CD14-positive monocyte (primary cell): ENCODE measurements around the gene TDRKH. TPM values are rescaled to one million over a fixed set of nuclear protein-coding genes. Genes with fewer than 3 reads are reported as not detected.

Source experiments
- DNase-seq, 3 donors: peaks; one replicate each; pipeline ENCODE4 v3.0.0-alpha.2; 2011 to 2022
- H2AFZ ChIP-seq: 2 replicates; pipeline ENCODE4 v1.6.0; 2012; ENCODE audit warnings: mild to moderate bottlenecking, low read depth, low read length, inconsistent platforms; ENCODE audit not compliant: insufficient read depth, poor library complexity, severe bottlenecking
- H3K27ac ChIP-seq, 2 donors: 1 replicate in 1 of 2; 2 replicates in 1 of 2; pipeline ENCODE4 v1.5.1; 2012 to 2013; ENCODE audit warnings: low read length in 2 of 2, control low read depth in 1 of 2, inconsistent platforms in 1 of 2, low read depth in 1 of 2, mild to moderate bottlenecking in 1 of 2
- H3K27me3 ChIP-seq, 2 donors: one replicate each; pipeline versions ENCODE4 v1.6.0 to v1.6.1; 2011 to 2013; ENCODE audit warnings: low read length in 2 of 2; ENCODE audit not compliant: control insufficient read depth in 2 of 2, insufficient read depth in 2 of 2
- H3K36me3 ChIP-seq, 2 donors: replicated peaks in 1 of 2; 1 replicate in 1 of 2; 2 replicates in 1 of 2; pipeline versions ENCODE4 v1.5.1 to v1.6.1; 2012 to 2013; ENCODE audit warnings: low read length in 2 of 2, control low read depth in 1 of 2, inconsistent platforms in 1 of 2, mild to moderate bottlenecking in 1 of 2; ENCODE audit not compliant: insufficient read depth in 2 of 2, control insufficient read depth in 1 of 2
- H3K4me1 ChIP-seq, 2 donors: 1 replicate in 1 of 2; 2 replicates in 1 of 2; pipeline versions ENCODE4 v1.5.1 to v1.6.1; 2012 to 2013; ENCODE audit warnings: low read length in 2 of 2, control low read depth in 1 of 2, inconsistent platforms in 1 of 2, mild to moderate bottlenecking in 1 of 2, moderate library complexity in 1 of 2; ENCODE audit not compliant: insufficient read depth in 2 of 2, control insufficient read depth in 1 of 2
- H3K4me2 ChIP-seq: replicated peaks from 2 replicates; pipeline ENCODE3; 2012; ENCODE audit warnings: low read length, moderate library complexity, mild to moderate bottlenecking; ENCODE audit not compliant: poor library complexity, severe bottlenecking; ENCODE audit errors: extremely low read depth
- H3K4me3 ChIP-seq, 3 experiments: fragments of 200-600 bp in 1 of 3; sonication (generic) in 1 of 3; replicated peaks in 1 of 3; 1 replicate in 2 of 3; 2 replicates in 1 of 3; pipeline ENCODE4 v1.5.1; 2011 to 2013; ENCODE audit warnings: low read length in 3 of 3, mild to moderate bottlenecking in 3 of 3, control low read depth in 2 of 3, low read depth in 2 of 3, inconsistent platforms in 1 of 3, moderate library complexity in 1 of 3
- H3K79me2 ChIP-seq: 2 replicates; pipeline ENCODE4 v1.6.0; 2012; ENCODE audit warnings: mild to moderate bottlenecking, control low read depth, inconsistent platforms, low read length, moderate library complexity; ENCODE audit not compliant: insufficient read depth
- H3K9ac ChIP-seq: 2 replicates; pipeline ENCODE4 v1.6.0; 2017; ENCODE audit warnings: low read length, mild to moderate bottlenecking; ENCODE audit not compliant: insufficient read depth, poor library complexity, severe bottlenecking
- H3K9me3 ChIP-seq, 2 donors: replicated peaks in 1 of 2; 1 replicate in 1 of 2; 2 replicates in 1 of 2; pipeline versions ENCODE4 v1.5.1 to v1.6.1; 2012 to 2013; ENCODE audit warnings: low read length in 2 of 2, control low read depth in 1 of 2; ENCODE audit not compliant: control insufficient read depth in 1 of 2, insufficient read depth in 1 of 2
- H4K20me1 ChIP-seq: 2 replicates; pipeline ENCODE4 v1.6.0; 2012; ENCODE audit warnings: mild to moderate bottlenecking, low read length, control low read depth, moderate library complexity; ENCODE audit not compliant: insufficient read depth
- H3K27ac Mint-ChIP-seq, 7 donors: one replicate each; pipeline ENCODE4 v1.8.0; 2020; ENCODE audit warnings: mild to moderate bottlenecking in 7 of 7, mixed read lengths in 7 of 7, moderate library complexity in 6 of 7, inconsistent platforms in 2 of 7
- H3K27me3 Mint-ChIP-seq, 3 donors: one replicate each; pipeline ENCODE4 v1.8.0; 2021 to 2022; ENCODE audit warnings: low read depth in 3 of 3, mild to moderate bottlenecking in 3 of 3, mixed read lengths in 3 of 3, moderate library complexity in 3 of 3, inconsistent platforms in 1 of 3
- H3K36me3 Mint-ChIP-seq, 2 donors: one replicate each; pipeline ENCODE4 v1.8.0; 2020; ENCODE audit warnings: mixed read lengths in 2 of 2, inconsistent platforms in 1 of 2, mild to moderate bottlenecking in 1 of 2
- H3K4me1 Mint-ChIP-seq: one replicate; pipeline ENCODE4 v1.8.0; 2020; ENCODE audit warnings: mild to moderate bottlenecking, mixed read lengths
- H3K4me3 Mint-ChIP-seq, 2 donors: one replicate each; pipeline ENCODE4 v1.8.0; 2020; ENCODE audit warnings: mild to moderate bottlenecking in 2 of 2, mixed read lengths in 2 of 2, moderate library complexity in 1 of 2
- H3K9me3 Mint-ChIP-seq, 7 donors: one replicate each; pipeline ENCODE4 v1.8.0; 2020 to 2022; ENCODE audit warnings: mixed read lengths in 7 of 7, mild to moderate bottlenecking in 6 of 7, moderate library complexity in 6 of 7, inconsistent platforms in 2 of 7
- WGBS: methylation state at CpG from one replicate; pipeline ENCODE4 v1.1.5; 2013; ENCODE audit warnings: missing lambda C conversion rate; ENCODE audit not compliant: insufficient coverage; 5-methylcytosine and 5-hydroxymethylcytosine counted together
- intact Hi-C, 2 donors: fragments of 100-400 bp; cut with micrococcal nuclease; formaldehyde crosslinking; loops; one replicate each; pipeline versions ENCODE4 v1.15.0 to v1.15.1; 2023
- polyA plus RNA-seq, 3 donors: library from polyadenylated mRNA; depleted of rRNA in 1 of 3; unstranded in 2 of 3; stranded (reverse) in 1 of 3; fragments of 300-500 nt in 2 of 3; fragments of >200 nt in 1 of 3; fragmentation: Illumina TruSeq in 2 of 3; gene quantifications; 1 replicate in 2 of 3; 2 replicates in 1 of 3; pipeline ENCODE4 v1.2.3, GENCODE V29; 2012 to 2021
- TF ChIP-seq, protein P1 (sequence below): fragments of 200-600 bp; IDR thresholded peaks from one replicate; pipeline ENCODE4 v1.8.0; 2022; ENCODE audit warnings: antibody characterized with exemption, mild to moderate bottlenecking

Gene TDRKH
- polyA plus RNA-seq, 3 donors: 0.72 to 1.6 (median 1.1) TPM

DNA sequence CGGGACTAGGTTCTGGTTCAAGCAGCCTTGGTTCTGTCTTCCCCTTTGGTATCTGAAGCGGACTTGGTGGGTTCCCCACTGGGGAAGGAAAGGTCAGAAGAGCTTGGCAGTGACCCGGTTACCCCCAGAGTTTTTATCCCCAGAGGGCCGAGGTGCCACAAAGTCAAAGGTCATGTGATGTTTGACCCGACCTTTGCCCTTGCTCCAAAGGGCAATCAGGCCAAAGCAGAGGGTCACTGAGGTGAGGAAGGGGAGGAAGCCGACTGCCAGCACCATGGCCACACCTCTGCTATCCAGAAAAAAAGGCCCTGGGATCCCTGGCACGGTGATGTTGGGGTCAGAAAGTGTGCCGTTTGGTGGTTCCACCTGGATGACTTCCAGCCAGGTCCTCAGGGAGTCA lies 10.5 kb upstream of the TDRKH start:
- TF ChIP-seq, protein P1, sequence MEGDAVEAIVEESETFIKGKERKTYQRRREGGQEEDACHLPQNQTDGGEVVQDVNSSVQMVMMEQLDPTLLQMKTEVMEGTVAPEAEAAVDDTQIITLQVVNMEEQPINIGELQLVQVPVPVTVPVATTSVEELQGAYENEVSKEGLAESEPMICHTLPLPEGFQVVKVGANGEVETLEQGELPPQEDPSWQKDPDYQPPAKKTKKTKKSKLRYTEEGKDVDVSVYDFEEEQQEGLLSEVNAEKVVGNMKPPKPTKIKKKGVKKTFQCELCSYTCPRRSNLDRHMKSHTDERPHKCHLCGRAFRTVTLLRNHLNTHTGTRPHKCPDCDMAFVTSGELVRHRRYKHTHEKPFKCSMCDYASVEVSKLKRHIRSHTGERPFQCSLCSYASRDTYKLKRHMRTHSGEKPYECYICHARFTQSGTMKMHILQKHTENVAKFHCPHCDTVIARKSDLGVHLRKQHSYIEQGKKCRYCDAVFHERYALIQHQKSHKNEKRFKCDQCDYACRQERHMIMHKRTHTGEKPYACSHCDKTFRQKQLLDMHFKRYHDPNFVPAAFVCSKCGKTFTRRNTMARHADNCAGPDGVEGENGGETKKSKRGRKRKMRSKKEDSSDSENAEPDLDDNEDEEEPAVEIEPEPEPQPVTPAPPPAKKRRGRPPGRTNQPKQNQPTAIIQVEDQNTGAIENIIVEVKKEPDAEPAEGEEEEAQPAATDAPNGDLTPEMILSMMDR: no peak
- Histone ChIP-seq H2AFZ (no peak overlapping the region), H3K9me3 (no peaks in the 10 kb centered on the region), H3K79me2 (no peaks in the 10 kb centered on the region), H3K4me3 (no peak overlapping the region), H3K27me3 (peaks cover 5 to 16% of the 10 kb centered on the region in 2 donors), H3K27ac (no peak overlapping the region), H3K36me3 (no peaks in the 10 kb centered on the region), H3K9ac (no peak overlapping the region), H3K4me2 (no peak overlapping the region), H3K4me1 (no peaks in the 10 kb centered on the region), H4K20me1 (no peaks in the 10 kb centered on the region)
- intact Hi-C loops: no loop called here
- Mint-ChIP-seq H3K4me1 (peaks cover 2% of the 10 kb centered on the region), H3K27me3 (peaks cover 24 to 32% (median 27%) of the 10 kb centered on the region in 3 donors), H3K4me3 (peak overlapping the region in 1 of 2 donors; percentile 28), H3K36me3 (no peaks in the 10 kb centered on the region), H3K27ac (no peak overlapping the region), H3K9me3 (no peaks in the 10 kb centered on the region)
- DNase-seq: no peak
- WGBS: 75% methylated on average over 2 of the region's 8 CpGs

DNA sequence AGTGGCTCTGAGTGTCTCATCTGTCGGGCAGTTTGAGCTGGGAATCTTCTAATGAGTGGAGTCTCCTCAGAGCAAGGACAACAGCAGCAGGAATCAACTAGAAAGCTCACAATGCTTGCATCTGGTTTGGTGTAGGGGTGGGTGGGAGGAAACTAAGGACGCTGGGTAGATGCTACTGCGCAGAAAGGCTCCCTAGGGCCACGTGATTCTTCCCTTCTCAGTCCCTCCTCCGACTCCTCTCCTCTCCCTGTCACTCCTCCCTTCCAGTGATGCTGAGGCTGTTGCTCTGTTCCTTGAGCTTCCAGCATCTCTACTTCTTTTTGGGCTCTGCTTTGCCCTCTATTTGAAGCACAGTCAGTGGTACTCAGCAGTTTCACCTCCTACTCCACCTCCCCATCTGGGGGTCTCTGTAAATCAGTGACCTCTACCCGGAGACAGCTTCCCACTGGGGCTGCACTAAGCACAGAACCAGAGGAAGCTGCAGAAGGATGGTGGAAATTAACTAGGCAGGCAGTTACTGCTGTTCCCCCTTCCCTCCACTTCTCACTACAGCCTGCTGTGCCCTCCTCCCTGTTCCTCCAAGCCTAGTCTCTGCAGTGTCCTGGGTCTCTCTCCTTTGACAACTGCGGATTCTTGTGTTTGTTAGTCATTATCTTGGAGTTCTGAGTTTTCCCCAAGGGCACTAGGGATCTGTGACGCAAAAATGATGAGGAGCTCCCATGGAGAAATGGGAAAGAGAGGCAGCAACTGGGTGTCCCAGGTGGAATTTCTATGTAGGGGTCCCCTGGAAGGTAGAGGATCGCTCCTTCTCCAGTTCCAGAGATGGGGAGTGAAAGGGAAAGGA lies 9.1 kb upstream of the TDRKH start:
- H3K27me3 Mint-ChIP-seq: peaks cover 18 to 28% (median 22%) of the 10 kb centered on the region in 3 donors
- no peak for DNase-seq
- Histone ChIP-seq H3K9ac (no peak overlapping the region), H2AFZ (no peak overlapping the region), H3K4me3 (no peak overlapping the region), H3K9me3 (no peaks in the 10 kb centered on the region), H3K79me2 (no peaks in the 10 kb centered on the region), H3K36me3 (no peaks in the 10 kb centered on the region), H3K27ac (no peak overlapping the region), H4K20me1 (no peaks in the 10 kb centered on the region), H3K4me1 (no peaks in the 10 kb centered on the region), H3K4me2 (no peak overlapping the region), H3K27me3 (peaks cover 5 to 16% of the 10 kb centered on the region in 2 donors)
- intact Hi-C loops: no loop called here
- 79% methylated on average over 7 of the region's 9 CpGs for WGBS
- H3K27ac Mint-ChIP-seq: no peak overlapping the region
- TF ChIP-seq, protein P1: no peak
- no peaks in the 10 kb centered on the region for H3K9me3 Mint-ChIP-seq
- no peaks in the 10 kb centered on the region for H3K36me3 Mint-ChIP-seq
- H3K4me3 Mint-ChIP-seq: peak overlapping the region in 1 of 2 donors; percentile 2
- peaks cover 2% of the 10 kb centered on the region for H3K4me1 Mint-ChIP-seq
